Measurements from ENCODE around the gene CAMTA1.
"Not testable (repeated sequence)": the region's sequence is repeated elsewhere in the genome, so short reads cannot be mapped to it uniquely, and the experiment has no call there.

Gene CAMTA1

DNA sequence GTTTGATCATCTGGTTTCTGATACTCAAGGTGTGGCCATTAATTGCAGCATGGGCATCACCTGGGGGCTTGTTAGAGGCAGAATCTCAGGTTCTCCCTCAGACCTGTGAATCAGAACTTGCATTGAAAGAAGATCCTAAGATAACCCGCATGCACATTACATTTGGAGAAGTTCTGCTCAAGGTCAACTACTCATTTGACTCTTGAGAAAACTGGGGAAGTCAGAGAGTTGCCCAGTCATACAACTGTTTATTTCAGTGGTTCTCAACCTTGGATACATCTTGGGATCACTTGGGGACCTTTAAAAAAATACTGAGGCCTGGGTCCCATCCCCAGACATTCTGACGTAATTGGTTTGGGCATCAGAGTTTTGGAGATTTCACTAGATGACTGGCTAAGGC, 30.5 kb downstream of the CAMTA1 start:
- DNase-seq: no peak

DNA sequence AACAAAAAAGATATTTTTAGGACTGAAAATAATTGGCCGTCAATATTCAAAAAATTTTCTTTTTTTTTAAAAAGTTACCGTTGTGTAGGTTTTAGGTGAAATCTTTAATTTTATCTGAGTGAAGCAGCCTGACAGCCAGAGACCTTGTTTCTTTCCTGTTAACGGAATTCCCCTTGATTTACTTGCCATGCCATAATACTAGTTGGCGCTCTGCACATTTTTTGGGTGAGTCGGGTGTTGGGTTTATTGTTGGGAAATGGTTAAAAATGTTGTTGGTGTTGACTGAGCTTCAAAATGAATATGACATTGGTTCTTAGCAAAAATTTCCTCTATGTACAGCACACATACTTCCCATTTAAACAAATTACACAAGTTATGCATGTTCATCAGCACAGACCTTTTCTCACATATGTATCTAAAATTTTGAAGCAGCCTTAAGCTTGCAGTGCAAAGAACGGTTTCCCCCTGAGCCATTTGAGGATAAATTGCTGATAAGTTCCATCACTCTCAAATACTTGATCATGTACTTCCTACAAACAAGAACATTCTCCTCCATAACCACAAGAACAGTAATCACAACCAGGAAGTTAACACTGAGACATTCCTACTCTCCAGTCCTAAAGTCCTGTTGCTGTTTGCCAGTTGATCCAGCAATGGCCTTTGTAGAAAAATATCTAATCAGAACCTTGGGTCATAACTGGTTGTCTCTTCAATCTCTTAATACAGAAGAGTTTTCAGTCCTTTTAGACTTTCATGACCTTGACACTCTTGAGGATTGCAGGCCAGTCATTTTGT, 34.2 kb downstream of the CAMTA1 start:
- DNase-seq: no peak

DNA sequence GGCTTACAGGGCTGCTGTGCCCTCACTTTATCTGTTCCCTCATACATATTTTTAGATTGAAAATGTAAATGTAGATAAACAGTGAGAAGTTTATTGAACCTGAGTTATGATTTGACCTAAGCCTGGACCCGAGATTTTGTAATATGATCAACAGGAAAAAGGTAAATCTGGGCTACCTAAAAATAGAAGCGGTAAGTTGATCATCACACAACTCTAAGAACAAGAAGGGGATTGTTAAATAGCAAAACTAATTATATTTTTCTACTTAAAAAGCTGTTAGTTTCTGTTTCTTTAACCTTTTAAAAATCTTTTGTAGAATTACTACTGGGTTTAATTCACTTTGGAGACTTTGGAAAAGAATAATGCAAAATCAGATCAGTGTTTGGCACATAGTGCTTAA, 35.6 kb downstream of the CAMTA1 start:
- no peak for DNase-seq

DNA sequence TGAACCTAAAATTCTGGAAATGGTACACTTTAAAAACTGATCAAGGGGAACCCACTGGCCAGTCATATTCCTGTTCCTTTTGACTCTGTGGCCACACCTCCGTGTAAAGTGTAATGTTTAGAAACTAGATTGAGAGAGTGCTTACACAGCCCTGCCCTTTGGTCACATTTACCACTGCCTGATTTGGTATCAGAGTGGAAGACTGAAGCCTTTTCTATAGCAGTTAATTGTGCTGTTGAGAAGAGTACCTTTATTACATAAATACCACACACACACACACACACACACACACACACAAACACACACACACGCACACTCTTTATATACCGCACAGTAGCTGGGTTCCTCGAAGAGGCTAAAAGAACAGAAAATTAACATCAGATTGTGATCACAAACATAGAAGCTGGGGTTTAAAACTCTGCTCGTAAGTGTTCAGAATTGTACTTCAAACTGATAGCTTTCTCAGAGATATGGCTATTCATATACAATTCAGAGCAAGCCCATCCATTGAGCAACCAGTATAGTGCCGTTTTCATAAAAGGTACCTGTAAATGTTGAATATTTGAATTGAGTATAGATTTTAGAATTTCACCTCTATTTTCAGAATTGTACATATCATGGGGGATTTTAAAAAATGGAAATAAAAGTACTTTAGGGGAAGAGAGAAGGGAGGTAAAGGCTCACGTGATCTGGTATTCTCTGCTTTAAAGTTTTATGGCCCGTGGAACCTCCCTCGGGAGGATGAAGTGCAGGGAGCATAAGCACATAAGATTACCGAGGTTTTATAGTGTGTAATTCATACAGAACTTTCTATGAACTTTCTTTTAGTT, 37.5 kb downstream of the CAMTA1 start:
- no peak for DNase-seq

DNA sequence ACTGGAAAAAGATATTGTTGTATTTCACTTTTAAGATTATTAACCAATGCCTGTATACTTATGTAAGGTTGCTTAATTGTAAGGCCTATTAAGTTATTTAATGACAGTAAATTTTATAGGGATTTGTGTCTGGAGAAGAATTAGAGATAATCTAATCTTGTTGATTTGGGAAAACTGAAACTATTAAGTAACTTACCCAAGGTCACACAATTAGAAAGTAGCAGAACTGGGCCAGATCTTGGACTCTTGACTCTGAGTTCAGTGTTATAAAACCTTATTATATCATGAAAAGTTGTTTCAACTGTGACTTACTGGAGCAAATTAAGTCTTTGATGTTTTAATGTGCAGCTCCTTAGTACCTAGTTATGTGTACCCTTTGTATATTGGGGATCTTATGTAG, 38.5 kb downstream of the CAMTA1 start:
- DNase-seq: no peak

DNA sequence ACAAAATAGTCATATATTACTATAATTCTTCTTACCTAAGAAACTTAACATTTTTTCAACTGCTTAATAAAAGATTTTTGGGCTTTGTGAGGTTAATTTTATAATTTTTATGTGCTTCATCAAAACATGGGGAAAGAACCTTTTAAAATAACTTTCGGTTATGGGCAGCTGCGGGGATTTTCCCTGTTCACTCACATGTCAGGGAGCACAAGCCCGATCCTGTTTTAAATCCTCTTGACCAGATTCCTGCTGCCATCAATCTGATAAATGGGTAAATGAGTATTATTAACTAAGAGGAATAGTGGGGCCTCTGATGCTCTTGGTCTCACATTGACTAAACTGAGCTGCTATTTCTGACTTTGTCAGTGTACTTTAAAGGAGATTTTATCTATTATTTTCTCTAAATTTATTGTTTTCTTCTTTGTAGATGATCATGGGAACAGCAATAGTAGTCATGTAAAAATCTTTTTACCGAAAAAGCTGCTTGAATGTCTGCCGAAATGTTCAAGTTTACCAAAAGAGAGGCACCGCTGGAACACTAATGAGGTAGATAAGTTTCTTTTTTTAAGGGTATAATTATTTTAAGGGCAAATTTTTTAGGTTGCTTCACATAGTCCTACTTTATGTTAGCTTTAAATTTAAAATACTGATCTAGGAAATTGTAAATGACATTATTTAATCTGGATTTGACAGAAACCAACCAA, 39.6 kb downstream of the CAMTA1 start:
- no peak for DNase-seq

DNA sequence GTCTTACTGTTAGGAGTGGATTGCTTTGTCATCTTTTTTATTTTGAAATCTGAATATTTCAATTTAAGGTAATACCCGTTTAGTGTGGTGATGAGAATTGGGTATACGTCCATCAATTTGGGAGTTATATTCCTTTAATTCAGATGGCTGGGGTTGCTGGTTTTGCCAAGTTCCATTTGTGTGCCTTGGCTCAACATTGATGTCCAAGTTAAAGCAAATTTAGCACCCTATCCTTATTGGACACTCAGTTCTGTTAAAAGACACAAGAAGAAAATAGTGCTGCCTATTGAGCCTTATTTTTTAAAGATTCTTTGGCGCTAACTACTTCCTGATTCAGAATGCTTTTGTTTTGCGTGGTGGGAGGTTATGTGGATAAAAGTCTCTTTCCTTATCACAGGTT, 40.6 kb downstream of the CAMTA1 start:
- DNase-seq: no peak

DNA sequence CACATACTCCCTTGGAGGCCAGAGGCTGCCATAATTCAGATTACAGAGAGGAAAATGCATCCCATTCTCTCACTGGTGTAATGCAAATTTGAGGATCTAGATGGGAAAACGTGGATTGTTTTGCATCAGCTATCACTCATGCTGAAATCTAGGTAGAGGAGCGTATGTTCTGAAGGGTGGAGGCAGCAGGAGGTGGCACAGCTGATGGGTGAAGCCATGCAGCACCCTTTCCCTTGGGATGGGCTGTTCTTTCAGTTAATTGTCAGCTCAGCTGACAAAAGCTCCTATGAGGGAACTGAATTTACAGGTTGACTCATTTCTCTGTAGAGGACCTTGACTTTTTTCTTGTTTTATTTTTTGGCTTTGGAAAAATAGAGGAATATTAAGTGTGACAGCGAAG, 41.8 kb downstream of the CAMTA1 start:
- no peak for DNase-seq

DNA sequence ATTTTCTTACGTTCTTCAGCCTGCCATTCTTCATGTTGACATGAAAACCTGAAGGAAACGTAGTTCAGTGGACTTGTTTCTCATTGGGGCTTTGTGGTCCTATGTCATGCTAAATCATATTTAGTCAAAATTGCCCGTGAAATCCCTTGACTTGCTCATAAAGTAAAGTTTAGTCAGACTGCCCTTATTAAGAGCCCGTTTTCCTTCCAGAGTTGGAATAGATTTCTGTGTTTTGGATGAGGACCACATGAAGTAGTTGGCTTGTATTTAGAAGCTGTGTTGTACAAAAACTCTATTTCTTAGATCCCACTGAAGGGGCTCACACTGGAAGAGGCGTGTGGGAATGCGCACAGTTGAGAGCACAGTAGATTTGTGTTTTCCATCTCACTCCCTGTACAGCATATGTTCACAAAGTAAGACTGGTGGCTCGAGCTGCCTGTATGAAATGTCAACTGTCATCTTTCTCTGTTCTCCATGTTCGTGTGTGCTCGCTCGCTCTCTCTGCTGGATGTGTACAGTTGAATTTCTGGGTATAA, 42.4 kb downstream of the CAMTA1 start:
- DNase-seq: no peak

DNA sequence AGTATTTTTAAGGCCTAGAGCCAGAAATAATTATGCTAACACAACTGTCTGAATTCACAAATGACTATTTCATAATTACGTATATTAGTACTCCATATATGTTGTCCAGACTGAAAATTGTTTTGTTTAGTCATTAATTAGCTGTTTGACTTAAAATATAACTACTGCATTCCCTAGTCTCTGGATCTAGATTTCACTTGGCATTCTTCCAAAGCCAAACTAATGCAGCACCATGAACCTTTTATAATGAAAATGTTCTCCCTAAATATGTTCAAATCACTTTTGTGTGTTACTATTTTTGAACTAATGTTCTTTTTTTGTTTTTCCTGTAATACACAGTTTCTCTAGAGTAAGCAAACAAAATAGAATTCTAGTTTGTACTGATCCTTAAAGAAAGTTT, 46.1 kb downstream of the CAMTA1 start:
- no peak for DNase-seq

DNA sequence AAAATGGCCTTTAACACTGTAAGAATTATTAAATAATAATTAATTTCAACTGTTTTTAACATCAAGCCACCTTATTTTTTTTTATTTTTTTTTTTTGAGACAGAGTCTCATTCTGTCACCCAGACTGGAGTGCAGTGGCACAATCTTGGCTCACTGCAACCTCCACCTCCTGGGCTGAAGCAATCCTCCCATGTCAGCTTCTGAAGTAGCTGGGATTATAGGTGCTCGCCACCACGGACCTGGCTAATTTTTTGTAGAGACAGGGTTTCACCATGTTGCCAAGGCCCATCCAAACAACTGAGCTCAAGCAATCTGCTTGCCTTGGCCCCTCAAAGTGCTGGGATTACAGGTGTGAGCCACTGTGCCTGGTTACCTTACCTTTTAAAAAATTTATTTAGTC, 46.8 kb downstream of the CAMTA1 start:
- not testable (repeated sequence) for DNase-seq

DNA sequence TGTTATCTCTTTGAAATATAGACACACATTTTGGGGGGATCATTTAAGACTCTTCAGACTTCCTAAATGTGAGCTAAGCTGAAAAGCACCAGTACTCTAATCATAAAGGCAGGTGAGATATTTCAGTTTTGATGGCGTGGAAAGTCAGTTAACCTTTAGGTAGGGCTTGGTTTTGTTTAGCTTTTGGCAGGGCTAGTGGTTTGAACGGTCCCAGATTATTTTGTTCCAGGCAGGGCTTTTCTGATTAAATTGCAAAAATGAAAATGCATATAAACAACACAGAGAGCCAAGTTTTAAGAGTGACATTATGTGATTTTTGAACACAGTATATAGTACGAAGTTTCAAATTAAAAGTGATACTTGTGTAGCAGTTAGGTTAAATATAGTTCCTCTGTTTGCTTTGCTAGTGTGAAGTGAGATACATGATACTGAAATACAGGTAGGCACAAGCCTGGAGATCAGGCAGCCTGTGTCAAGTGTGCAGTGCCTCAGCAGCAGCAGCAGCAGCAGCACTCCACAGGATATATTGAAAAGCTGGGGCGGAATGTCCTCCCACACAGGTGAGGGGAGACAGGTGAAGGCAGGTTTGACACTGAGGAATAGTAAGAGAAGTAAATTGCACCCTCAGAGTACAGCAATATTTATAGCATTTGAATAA, 47.4 kb downstream of the CAMTA1 start:
- DNase-seq: no peak

DNA sequence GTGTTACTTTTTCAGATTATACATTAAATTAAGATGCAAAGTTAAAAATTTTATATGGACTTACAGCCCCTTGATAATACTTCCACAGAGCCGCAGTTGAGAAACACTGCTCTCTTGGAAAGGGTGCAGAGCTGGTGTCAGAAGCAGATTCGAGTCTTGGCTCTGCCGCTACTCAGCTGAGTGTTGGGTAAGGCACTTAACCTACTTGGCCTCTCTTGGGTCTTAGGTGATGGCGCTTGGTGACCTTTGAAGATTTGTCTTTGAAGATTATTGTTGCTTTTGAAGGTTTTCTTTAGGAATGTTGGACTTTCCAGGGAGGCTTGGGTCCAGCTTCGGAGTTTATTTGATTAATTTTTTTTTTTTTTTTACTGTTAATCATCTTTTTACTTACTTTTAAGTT, 48.5 kb downstream of the CAMTA1 start:
- no peak for DNase-seq

DNA sequence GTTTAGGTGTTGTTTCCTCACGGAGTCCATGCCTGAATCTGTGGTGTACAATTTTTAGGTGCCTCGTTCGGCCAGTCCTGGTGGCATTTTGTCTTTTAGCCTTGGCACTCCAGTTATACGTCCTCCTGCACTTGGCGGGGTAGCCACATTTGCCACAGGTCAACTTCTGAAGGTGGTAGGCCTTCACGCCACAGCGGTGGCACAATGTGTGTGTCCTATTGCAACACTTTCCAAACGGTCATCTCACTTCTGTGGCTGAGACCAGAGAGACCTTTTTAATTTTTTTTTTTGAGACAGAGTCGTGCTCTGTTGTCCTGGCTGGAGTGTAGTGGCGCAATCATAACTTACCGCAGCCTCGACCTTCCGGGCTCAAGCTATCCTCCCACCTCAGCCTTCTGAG, 49.1 kb downstream of the CAMTA1 start:
- DNase-seq: no peak

DNA sequence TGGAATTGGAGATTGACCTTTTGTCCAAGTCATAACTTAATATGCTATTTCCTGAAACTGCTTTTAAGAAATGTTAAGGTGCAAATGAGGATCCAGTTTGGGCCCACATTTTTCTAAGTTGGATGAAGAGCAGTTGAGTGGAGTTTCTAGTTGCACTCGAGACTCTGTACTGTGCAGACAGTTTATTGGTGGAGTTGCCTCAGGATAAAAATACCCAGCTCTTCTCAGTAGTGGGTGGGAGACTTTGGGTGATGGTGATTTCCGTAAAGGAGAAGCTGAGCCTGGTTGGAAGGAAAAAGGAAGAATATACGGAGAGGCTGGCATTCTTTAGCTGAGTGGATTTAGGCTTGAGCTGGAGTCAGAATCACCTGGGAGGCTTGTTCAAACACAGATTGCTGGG, 49.9 kb downstream of the CAMTA1 start:
- no peak for DNase-seq

DNA sequence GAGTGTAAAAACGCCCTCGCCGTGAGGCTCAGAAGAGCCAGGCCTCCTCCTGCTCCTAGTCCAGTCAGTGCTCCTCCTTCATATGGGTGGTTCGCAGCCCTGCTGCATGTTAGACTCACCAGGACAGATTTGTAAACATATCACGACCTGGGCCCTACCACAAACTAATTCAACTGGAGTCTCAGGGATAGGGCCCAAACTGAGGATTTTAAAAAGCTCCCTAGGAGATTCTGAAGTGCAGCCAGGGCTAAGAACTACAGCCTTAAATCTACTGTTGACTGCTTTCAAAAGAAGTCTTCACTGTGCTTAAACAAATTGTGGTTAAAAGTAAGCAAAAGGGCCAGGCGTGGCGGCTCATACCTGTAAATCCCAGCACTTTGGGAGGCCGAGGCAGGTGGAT, 57.0 kb downstream of the CAMTA1 start:
- DNase-seq: no peak

DNA sequence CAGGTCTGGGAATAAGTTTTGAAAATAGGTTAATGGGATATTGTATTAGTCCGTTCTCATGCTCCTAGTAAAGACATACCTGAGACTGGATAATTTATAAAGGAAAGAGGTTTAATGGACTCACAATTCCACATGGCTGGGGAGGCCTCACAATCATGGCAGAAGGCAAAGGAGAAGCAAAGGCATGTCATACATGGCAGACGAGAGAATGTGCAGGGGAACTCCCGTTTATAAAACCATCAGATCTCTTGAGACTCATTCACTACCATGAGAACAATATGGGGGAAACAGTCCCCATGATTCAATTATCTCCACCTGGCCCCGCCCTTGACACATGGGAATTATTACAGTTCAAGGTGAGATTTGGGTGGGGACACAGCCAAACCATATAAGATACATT, 60.5 kb downstream of the CAMTA1 start:
- DNase-seq: not testable (repeated sequence)

DNA sequence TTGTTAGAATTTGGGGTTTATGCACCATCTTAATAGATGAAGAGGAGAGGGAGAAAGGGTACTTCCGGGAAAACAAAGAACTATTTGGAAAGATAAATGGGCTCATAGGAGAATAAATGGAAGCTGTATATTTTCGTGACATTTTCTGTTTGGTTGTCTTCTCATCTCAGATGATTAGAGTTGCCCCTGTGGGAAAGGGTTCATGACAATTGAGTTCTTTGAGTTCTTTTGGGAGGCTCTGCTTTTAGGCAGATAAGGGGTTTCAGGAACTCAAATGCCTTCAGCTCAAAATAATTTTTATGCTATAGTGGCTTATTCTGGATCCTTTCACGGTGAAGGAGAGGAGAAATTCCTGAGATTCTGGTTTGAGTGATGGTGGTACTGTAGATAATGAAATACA, 63.6 kb downstream of the CAMTA1 start:
- no peak for DNase-seq

DNA sequence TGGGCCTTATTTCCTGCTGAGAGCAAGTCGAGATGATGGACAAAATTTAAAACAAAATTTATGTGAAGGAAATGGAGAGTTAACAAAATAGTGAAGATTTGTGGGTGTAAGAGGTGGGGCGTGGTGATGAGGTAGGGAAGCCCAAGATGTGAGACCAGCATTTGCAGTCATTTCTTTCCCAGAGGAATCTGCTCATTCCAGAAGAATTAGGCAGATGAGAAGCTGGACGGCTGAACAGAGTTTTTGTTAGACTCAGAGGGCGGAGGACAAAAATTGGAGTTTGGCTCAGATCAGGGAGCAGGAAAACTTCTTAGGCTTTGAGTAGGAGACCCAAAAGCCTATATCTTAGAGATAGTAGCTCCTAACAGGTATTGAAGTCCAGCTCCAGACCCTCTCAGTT, 65.3 kb downstream of the CAMTA1 start:
- no peak for DNase-seq

DNA sequence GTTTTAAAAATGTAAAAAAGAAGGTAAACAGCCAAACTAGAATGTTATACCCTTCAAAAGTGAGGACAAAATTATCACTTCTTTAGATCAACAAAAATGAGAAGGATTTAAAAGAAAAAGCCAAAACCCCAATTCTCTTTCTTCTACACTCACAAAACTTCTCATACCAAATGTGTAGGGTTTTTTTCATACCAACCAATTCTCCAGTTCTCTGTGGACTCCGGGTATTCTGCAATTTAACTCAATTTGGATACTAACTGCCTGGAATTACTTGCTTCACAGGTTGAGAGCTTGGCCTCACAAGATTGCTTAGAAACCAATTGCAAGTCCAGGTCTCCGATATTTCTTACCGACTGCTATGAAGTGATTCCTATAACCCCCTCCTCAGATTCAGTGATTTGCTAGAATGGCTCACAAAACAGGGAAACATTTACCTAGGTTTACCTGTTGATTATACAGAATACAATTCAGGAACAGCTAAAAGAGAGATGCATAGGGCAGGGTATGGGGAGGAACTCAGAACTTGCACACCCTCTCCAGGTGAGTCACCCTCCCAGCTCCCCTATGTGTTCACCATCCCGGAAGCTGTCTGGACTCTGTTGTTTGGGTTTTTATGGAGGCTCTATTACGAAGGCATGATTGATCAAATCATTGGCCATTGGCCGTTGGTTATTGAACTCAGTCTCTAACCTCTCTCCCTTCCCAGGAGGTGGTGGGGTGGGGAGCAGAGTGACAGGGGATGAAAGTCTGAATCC, 67.1 kb downstream of the CAMTA1 start:
- DNase-seq: no peak

DNA sequence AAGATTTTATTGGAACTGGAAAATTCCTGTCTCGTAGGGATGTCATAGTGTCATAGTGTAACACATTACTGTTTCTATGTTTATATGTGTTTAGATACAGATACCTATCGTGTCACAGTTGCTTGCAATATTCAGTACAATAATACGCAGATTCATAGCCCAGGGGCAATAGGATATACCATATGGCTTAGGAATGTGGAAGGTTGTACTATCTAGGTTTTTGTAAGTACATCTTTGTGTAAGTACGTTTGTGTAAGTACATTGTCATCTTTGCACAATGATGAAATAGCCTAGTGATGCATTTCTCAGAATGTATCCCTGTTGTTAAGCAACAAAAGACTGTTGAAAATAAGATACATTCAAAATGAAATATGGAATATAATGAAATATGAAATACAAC, 68.9 kb downstream of the CAMTA1 start:
- DNase-seq: no peak

DNA sequence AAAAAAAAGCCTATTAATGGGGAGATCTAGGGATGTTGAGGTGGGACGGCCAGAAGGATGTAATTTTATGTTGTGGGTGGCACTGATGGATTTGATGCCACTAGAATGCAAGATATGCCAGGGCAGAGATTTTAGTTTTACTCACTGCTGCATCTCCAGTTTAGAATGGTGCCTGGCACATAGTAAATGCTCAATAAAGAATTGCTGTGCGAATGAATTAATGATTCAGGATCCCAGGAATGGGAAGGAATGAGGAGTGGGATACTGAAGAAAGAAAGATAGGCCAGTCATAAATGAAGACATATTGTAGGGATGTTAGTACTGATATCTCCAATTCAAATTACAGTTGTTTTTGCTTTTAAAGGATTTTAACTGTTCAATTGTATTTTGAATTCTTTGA, 72.6 kb downstream of the CAMTA1 start:
- DNase-seq: no peak

Data from NCI-H446 treated with DMSO at 0.1 percent for 48 hours (cell line).